Type B pancreatic cell (in vitro differentiated cells): Measurements from ENCODE around the gene NANOS2. TPM values are rescaled to one million over a fixed set of nuclear protein-coding genes. Genes with fewer than 3 reads are reported as not detected.

ENCODE experiments used
- DNase-seq: peaks from one replicate; pipeline ENCODE4 v3.0.0; 2021; ENCODE audit warnings: mixed read lengths; ENCODE audit not compliant: unreplicated experiment; ENCODE audit errors: extremely low spot score
- H3K27ac Mint-ChIP-seq: 2 replicates; pipeline ENCODE4 v1.8.0; 2021; ENCODE audit warnings: mild to moderate bottlenecking, mixed read lengths
- H3K27me3 Mint-ChIP-seq: 2 replicates; pipeline ENCODE4 v1.8.0; 2021; ENCODE audit warnings: mixed read lengths
- H3K36me3 Mint-ChIP-seq: 2 replicates; pipeline ENCODE4 v1.8.0; 2021; ENCODE audit warnings: mixed read lengths
- H3K4me1 Mint-ChIP-seq: one replicate; pipeline ENCODE4 v1.8.0; 2021; ENCODE audit warnings: mixed read lengths; ENCODE audit not compliant: unreplicated experiment
- H3K4me3 Mint-ChIP-seq: 2 replicates; pipeline ENCODE4 v1.8.0; 2021; ENCODE audit warnings: mild to moderate bottlenecking, mixed read lengths
- H3K9me3 Mint-ChIP-seq: 2 replicates; pipeline ENCODE4 v1.8.0; 2021; ENCODE audit warnings: mixed read lengths
- CTCF ChIP-seq: fragments of 200-600 bp; sonication (generic); conservative IDR thresholded peaks from 2 replicates; pipeline ENCODE4 v1.5.0; 2021; ENCODE audit warnings: antibody characterized with exemption, mild to moderate bottlenecking
- total RNA-seq: library from RNA; stranded (reverse); gene quantifications from 2 replicates; pipeline ENCODE4 v1.2.1, GENCODE V29; 2021; ENCODE audit warnings: low replicate concordance

The NANOS2 gene
- total RNA-seq, 1 donor from 2014 or later: not detected

DNA sequence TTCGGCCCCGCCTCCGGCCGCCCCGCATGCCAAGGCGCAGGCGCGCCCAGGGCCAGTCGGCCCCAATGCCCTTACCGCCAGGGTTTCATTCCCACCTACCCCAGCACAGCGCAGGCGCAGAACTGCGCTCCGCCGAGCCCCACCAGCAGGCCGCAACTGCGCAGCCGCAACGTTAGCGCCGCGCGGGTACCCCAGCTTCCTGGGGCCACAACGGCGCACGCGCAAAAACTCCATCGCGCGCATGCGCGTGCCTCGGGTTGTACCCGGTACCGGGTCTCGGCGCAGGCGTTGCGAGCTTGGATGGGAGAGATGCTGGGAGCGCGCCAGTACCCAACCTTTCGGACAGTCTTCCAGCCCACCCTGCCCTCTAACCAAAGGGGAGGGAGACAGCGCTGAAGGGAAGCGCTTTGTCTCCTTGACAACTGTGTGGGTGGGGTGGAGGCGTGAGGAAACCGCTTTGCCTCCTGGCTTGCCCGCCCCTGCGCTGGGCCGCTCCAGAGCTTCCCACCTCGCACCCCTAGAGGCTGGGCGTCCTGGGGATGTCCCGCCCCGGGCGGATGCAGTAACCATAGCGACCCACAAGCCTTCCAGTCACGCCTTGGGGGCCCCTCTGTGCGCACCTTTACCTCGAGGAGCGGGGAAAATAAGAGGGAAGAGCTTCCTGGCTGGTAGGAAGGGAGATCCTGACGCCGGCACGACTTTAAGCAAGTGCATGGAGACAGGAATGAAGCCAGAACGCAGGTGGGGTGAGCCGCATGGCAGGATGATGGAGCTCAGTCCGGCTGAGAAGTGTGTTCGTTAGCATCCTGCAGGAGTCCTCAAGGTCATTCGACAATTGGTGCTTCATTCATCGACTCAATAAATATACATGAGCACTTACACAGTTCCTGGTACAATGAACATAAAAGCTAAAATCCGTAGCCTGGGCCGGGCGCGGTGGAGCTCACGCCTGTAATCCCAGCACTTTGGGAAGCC is 11.6 kb downstream of the NANOS2 start:
- TF ChIP-seq CTCF: no peak
- H3K27me3 Mint-ChIP-seq: peaks cover 11% of the 10 kb centered on the region
- no peaks in the 10 kb centered on the region for H3K9me3 Mint-ChIP-seq
- H3K27ac Mint-ChIP-seq: peak overlapping the region; percentile 74
- H3K4me3 Mint-ChIP-seq: peak overlapping the region; percentile 95
- peaks cover 16% of the 10 kb centered on the region for H3K36me3 Mint-ChIP-seq
- DNase-seq: peak; percentile 100
- peaks cover 6% of the 10 kb centered on the region for H3K4me1 Mint-ChIP-seq

DNA sequence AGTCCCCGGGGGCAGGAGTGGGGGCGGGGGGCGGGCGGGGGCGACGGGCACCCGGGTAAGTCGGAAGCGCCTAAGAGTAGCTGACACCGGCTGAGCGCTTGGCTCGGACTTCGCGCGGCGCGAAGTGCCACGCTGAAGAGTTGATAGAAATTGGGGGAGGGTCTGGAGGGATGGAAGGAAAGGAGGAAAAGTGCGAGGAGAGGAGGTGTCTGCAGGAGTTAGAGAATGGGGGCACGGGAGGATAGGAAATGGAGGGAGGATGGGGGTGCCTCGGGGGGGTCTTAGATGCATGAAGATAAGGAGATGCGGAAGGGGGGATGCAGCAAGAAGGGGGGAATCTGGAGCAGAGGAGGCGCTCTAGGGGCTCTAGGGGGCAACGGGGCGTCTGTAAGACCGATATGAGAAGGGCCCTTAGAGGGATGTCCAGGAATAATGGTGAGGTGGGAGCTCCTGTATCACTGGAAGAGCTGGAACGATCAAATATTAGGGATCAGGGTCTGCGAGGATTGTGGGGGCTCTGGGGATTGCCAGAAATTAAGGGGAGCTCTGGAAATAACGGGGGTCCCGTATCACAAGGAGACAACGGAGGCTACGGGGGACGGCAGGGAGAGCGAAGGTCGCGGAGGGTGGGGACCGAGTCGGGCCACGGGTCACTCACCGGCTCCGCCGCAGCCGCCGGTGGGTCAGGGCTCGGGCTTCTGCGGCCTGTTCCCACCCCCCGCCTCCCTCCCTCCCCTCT is 12.5 kb downstream of the NANOS2 start, which contains the start of gene MYPOP:
Gene MYPOP (minus strand): TSS at position 702 of the 739 bp plus-strand sequence. CDS start 840 bp downstream, outside the sequence.
- no peak for DNase-seq
- peak within 1 kb of the TSS; percentile 74 for H3K27ac Mint-ChIP-seq
- H3K9me3 Mint-ChIP-seq: no peaks in the 10 kb centered on the region
- H3K36me3 Mint-ChIP-seq: peaks cover 16% of the 10 kb centered on the region
- H3K27me3 Mint-ChIP-seq: peaks cover 11% of the 10 kb centered on the region
- peaks cover 6% of the 10 kb centered on the region for H3K4me1 Mint-ChIP-seq
- peak within 1 kb of the TSS; percentile 95 for H3K4me3 Mint-ChIP-seq
- TF ChIP-seq CTCF: no peak

DNA sequence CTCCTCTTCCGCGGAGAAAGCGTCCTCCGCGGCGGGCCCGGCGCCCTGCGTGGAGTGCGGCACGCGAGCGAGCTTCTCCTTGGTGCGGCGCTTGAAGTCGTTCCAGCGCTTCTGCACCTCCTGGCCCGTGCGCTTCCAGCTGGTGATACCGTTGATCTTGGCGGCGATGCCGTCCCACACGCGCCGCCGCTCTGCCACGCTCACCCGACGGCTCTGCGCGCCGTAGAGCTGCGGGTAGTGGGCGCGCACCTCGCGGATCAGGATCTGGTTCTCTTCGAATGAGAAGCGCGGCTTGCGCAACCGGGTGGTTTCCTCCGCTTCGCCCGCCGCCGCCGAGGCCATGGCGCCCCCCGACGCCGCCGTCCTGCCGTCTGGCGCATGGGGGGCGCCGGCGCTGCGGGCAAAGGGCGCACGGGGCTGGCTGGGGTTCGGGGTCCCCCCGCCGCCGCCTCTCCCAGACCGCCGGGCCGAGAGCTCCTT is 13.1 kb downstream of the NANOS2 start:
- no peak overlapping the region for H3K27ac Mint-ChIP-seq
- H3K9me3 Mint-ChIP-seq: no peaks in the 10 kb centered on the region
- peaks cover 6% of the 10 kb centered on the region for H3K4me1 Mint-ChIP-seq
- no peak for TF ChIP-seq CTCF
- peaks cover 16% of the 10 kb centered on the region for H3K36me3 Mint-ChIP-seq
- no peak for DNase-seq
- H3K27me3 Mint-ChIP-seq: peaks cover 8% of the 10 kb centered on the region
- peak overlapping the region; percentile 65 for H3K4me3 Mint-ChIP-seq

DNA sequence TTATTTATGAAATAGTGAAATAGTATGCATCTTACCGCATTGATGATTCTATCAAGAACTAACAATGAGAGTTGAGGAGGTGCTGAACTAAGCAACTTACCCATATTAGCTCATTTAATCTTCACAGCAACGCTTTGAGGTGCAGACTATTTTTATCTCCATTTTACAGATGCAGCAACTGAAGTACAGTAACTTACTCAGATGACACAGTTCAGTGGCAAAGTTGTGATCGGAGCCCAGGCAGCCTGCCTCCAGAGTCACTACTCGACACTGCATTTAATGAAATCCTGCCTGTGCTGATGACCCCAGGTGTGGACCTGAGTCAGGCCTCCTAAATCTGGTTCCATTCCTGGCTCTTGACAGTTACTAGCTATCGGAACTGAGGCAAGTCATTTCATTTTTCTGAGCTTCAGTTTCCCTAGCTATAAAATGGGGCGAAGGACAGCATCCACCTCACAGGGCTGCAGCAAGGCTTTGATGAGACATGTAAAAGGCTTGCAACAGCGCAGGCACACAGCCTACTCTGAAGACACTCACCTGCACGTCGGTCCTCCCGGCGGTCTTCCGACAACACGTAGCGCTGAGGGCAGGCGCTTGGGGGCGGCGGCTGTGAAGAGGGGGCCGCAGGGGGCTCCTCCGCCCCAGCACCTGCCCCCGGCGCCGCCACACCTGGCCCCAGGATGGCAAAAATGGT is 13.7 kb downstream of the NANOS2 start:
- H3K4me3 Mint-ChIP-seq: peak overlapping the region; percentile 74
- no peaks in the 10 kb centered on the region for H3K9me3 Mint-ChIP-seq
- peaks cover 7% of the 10 kb centered on the region for H3K27me3 Mint-ChIP-seq
- peaks cover 16% of the 10 kb centered on the region for H3K36me3 Mint-ChIP-seq
- peaks cover 6% of the 10 kb centered on the region for H3K4me1 Mint-ChIP-seq
- TF ChIP-seq CTCF: no peak
- no peak overlapping the region for H3K27ac Mint-ChIP-seq
- DNase-seq: no peak

DNA sequence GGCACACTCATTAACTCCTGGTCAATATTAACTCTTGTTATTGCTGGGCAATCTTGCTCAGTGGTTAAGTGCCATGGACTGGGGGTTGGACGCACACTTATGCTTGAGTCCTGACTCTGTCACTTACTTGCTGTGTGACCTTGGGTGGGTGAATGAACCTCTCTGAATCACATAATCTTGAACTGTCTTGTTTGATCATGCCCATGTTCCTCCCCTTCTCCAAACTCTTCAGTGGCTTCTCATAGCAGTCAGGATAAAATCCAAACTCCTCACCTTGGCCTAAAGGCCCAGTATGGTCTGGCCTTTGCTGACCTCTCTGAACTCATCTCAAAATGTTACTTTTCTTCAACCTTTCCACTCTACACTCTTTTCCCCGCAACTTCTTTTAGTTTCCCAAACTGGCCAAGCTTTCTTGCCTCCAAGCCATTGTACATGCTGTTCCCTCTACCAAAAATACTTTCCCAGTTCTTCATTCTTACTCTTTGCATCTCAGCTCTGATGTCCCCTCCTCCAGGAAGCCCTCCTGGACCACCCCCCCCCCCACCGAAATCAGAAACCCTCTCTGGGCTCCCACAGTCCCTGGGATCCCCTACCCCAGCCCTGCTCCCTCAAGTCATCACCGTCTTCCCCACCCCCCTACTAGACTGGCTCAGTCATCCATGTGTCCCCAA is 14.5 kb downstream of the NANOS2 start:
- H3K4me1 Mint-ChIP-seq: peaks cover 6% of the 10 kb centered on the region
- peaks cover 23% of the 10 kb centered on the region for H3K36me3 Mint-ChIP-seq
- H3K27me3 Mint-ChIP-seq: peaks cover 7% of the 10 kb centered on the region
- H3K27ac Mint-ChIP-seq: no peak overlapping the region
- no peaks in the 10 kb centered on the region for H3K9me3 Mint-ChIP-seq
- no peak for DNase-seq
- no peak for TF ChIP-seq CTCF
- peak overlapping the region; percentile 12 for H3K4me3 Mint-ChIP-seq
